Measurements from ENCODE around the gene ZNF835.

ZNF835 gene

GRCh38 chr19:56660381-56661107, 11.0 kb downstream of the ZNF835 start:
- no peak for DNase-seq

GRCh38 chr19:56654151-56654550, 17.4 kb downstream of the ZNF835 start:
- DNase-seq, result no peak

GRCh38 chr19:56643460-56643955, 28.0 kb downstream of the ZNF835 start:
- DNase-seq, result no peak

GRCh38 chr19:56642711-56643459, 28.7 kb downstream of the ZNF835 start, which contains the start of gene SMIM17:
TSS of gene SMIM17 (plus strand) at chr19:56643159. CDS start at chr19:56645668, 2,509 bp downstream.
- no peak for DNase-seq

- DNase-seq, result no peak
These were observed 32.3 kb downstream of the ZNF835 start for GRCh38 chr19:56639217-56639616.

GRCh38 chr19:56637976-56638555, 33.5 kb downstream of the ZNF835 start:
- DNase-seq, result no peak

GRCh38 chr19:56633021-56633420, 38.5 kb downstream of the ZNF835 start:
- DNase-seq, result no peak

GRCh38 chr19:56625708-56626107, 45.8 kb downstream of the ZNF835 start:
- no peak for DNase-seq

GRCh38 chr19:56623006-56623405, 48.6 kb downstream of the ZNF835 start:
- no peak for DNase-seq

GRCh38 chr19:56622374-56622773, 49.2 kb downstream of the ZNF835 start:
- DNase-seq, result no peak

GRCh38 chr19:56619121-56619520, 52.4 kb downstream of the ZNF835 start:
- no peak for DNase-seq

- no peak for DNase-seq
These were observed 54.0 kb downstream of the ZNF835 start for GRCh38 chr19:56617531-56617930.

GRCh38 chr19:56613639-56614038, 57.9 kb downstream of the ZNF835 start:
- no peak for DNase-seq

- DNase-seq, result no peak
These were observed 58.8 kb downstream of the ZNF835 start for GRCh38 chr19:56612737-56613136.

Measured in NCI-H510A treated with DMSO at 0.1 percent for 48 hours (cell line).